ENCODE data around the gene TMEM184C. TPM values are rescaled to one million over a fixed set of nuclear protein-coding genes. Genes with fewer than 3 reads are reported as not detected.

TMEM184C gene
- 10 to 100 TPM; 22.2 to 33.2 (median 24.4) TPM for total RNA-seq

DNA sequence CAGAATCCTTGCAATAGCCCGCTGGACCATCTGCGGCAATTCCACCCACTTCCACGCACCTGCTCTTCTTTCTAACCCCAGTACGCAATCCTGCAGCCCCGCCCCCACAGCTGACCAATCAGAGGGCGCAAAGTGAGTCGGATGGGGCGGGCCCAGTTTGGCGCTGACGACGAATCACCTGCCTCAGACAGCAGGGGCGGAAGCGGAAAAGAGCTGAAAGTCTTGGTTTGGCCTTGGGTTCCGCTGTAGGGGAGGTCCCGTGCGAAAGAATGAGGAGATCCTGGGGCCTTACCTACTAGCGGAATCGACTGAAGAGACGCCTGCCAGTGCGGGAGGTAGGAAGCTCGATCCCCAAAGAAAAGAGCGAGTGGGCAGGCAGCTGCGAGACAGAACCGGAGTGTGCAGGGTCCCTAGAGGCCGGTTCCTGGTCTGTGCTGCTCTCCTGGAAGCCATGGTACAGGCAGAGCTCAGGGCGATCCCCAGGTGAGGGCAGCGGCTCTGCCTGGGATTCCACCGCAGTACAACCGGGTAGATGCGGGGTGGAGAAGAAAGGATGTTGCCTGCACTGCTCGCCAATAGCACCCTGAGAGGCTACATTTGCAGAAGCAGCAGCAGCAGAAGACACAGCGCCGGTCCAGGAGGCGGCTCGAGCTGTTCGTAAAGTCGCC is at the start of gene TMEM184C:
TSS of gene TMEM184C (plus strand) at position 225 of the 668 bp plus-strand sequence. CDS start 560 bp downstream, outside the sequence.
- Histone ChIP-seq H3K4me3 (peak within 1 kb of the TSS; percentile 54 to 81 (median 70)), H3K4me1 (peaks cover 0 to 53% (median 13%) of the 10 kb centered on the region in 4 donors), H3K9me3 (no peaks in the 10 kb centered on the region), H3K27me3 (no peaks in the 10 kb centered on the region), H3K36me3 (peaks cover 0 to 7% (median 0%) of the 10 kb centered on the region in 3 donors), H3K27ac (peak within 1 kb of the TSS; percentile 69 to 90 (median 80))
- DNase-seq (ENCODE audit: low spot score in 2 of 2), result peak; percentile 100
- 0 to 1% methylated on average over 29 to 37 of the region's 37 CpGs for WGBS, 2 donors
- TF ChIP-seq, protein P1, sequence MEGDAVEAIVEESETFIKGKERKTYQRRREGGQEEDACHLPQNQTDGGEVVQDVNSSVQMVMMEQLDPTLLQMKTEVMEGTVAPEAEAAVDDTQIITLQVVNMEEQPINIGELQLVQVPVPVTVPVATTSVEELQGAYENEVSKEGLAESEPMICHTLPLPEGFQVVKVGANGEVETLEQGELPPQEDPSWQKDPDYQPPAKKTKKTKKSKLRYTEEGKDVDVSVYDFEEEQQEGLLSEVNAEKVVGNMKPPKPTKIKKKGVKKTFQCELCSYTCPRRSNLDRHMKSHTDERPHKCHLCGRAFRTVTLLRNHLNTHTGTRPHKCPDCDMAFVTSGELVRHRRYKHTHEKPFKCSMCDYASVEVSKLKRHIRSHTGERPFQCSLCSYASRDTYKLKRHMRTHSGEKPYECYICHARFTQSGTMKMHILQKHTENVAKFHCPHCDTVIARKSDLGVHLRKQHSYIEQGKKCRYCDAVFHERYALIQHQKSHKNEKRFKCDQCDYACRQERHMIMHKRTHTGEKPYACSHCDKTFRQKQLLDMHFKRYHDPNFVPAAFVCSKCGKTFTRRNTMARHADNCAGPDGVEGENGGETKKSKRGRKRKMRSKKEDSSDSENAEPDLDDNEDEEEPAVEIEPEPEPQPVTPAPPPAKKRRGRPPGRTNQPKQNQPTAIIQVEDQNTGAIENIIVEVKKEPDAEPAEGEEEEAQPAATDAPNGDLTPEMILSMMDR (IDR thresholded peaks at IDR 0.05), result peak in 2 of 5 experiments; percentile 42 to 51
- TF ChIP-seq EP300 (IDR thresholded peaks at IDR 0.05), result peak; percentile 88 to 93
- peak; percentile 48 to 77 for TF ChIP-seq POLR2A (IDR thresholded peaks at IDR 0.05)

DNA sequence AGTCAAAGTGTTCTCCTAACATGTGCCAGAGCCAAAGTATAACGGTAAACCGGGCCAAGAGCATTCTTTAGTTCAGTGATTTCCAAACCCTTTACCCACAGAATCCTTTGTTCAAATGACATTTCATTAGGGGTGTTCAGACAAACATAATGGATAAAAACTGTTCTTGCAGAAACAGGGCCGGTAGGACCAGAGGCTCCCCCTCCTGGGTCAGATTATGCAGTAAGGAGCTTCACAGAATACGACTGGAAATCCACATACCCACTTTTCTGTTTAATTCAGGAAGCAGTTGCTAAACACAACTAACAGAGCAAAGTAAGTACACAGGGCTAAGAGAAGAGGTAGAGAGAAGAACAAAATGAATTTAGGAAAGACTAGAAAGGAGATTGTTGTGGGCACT is 46.6 kb upstream of the TMEM184C start:
- H3K27me3 ChIP-seq, result no peaks in the 10 kb centered on the region
- H3K27ac ChIP-seq, result no peak overlapping the region
- no peaks in the 10 kb centered on the region for H3K36me3 ChIP-seq
- WGBS, 2 donors, result 20 to 27% methylated on average over 4 of the region's 4 CpGs
- H3K9me3 ChIP-seq, result peaks cover 0 to 6% (median 0%) of the 10 kb centered on the region in 4 donors
- TF ChIP-seq EP300 (IDR thresholded peaks at IDR 0.05), result no peak
- no peak for TF ChIP-seq POLR2A (IDR thresholded peaks at IDR 0.05)
- TF ChIP-seq, protein P1 (IDR thresholded peaks at IDR 0.05), result no peak
- H3K4me1 ChIP-seq, result peaks cover 0 to 6% (median 0%) of the 10 kb centered on the region in 4 donors
- no peak overlapping the region for H3K4me3 ChIP-seq
- DNase-seq (ENCODE audit: low spot score in 2 of 2), result no peak

DNA sequence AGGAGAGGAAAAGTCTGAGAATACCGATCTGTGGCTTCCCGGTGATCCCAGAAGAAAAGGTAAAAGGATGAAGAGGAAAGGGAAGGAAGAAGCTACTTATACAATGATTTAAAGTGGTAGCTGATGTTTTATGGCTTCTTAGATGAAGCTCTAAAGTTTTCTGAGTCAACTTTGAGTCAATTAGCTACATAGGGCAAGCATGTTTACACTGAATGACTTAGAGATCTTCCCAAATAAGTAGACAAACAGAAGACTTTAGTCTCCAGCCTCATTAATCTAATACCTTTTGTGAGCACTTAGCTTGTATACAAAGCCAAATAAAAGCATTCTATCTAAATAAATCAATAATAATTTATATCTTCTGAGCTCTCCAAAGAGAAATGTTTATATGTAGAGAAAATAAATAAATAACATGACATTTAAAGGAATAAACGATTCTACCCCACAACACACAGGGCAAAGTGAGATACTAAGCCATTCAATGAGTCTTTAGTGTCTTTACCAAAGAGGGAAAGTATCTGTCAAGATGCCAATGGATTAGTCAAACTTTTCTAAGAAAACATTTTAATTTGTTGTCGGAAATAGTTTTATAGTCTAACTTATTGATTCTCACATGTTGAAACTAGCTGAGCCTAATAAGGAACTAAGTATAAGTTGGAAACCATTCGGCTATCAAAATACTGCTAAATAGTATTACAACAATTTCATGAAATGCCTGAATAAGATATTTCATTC is 46.0 kb upstream of the TMEM184C start:
- H3K9me3 ChIP-seq, result peaks cover 0 to 6% (median 0%) of the 10 kb centered on the region in 4 donors
- TF ChIP-seq POLR2A (IDR thresholded peaks at IDR 0.05) (no peak), EP300 (IDR thresholded peaks at IDR 0.05) (no peak)
- TF ChIP-seq, protein P1 (IDR thresholded peaks at IDR 0.05), result no peak
- 63 to 65% methylated on average over 5 of the region's 5 CpGs for WGBS, 2 donors

DNA sequence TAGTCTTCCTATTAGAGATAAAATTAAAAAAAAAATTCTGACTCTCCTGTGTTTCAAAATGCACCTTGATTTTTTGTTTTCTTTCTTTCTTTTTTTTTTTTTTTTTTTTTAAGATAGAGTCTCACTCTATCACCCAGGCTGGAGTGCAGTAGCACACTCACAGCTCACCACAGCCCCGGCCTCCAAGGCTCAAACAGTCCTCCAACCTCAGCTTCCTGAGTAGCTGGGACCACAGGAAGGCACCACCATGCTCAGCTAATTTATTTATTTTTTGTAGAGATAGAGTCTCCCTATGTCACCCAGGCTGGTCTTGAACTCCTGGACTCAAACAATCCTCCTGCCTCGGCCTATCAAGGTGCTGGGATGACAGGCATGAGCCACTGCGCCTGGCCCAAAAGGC is 41.1 kb upstream of the TMEM184C start:
- Histone ChIP-seq H3K4me3 (no peak overlapping the region), H3K27ac (no peak overlapping the region), H3K4me1 (no peaks in the 10 kb centered on the region), H3K9me3 (no peaks in the 10 kb centered on the region), H3K36me3 (no peaks in the 10 kb centered on the region), H3K27me3 (no peaks in the 10 kb centered on the region)
- DNase-seq (ENCODE audit: low spot score in 2 of 2), result no peak
- TF ChIP-seq EP300 (IDR thresholded peaks at IDR 0.05), result no peak
- no peak for TF ChIP-seq POLR2A (IDR thresholded peaks at IDR 0.05)
- TF ChIP-seq, protein P1 (IDR thresholded peaks at IDR 0.05), result no peak
- WGBS, 2 donors, result 95 to 97% methylated on average over 3 of the region's 3 CpGs

More for the DNA sequence above, 46.0 kb upstream of the TMEM184C start:
- H3K27ac ChIP-seq, result no peak overlapping the region
- H3K4me1 ChIP-seq, result peaks cover 0 to 6% (median 0%) of the 10 kb centered on the region in 4 donors
- no peaks in the 10 kb centered on the region for H3K36me3 ChIP-seq
- H3K4me3 ChIP-seq, result no peak overlapping the region
- H3K27me3 ChIP-seq, result no peaks in the 10 kb centered on the region
- DNase-seq (ENCODE audit: low spot score in 2 of 2), result no peak

DNA sequence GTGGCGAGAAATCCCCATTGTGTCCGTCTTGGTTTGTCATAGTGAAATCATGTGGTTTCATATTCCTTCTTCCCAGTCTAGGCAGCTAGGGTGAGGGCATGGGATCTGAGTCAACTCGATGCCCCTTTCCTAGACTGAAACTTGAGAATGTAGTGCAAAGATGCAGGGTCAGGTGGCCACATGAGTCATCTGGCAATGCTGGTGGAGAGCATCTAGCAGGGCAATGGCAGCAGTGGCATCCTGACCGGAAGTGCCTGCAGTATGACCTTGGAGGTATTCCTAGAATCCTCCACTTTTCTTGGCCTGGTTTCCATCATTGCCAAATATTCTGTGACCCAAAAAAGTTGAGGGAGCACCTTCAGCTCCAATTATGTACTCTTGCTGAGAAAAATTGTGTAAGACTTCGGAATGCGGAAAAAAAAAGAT is 39.1 kb upstream of the TMEM184C start:
- Histone ChIP-seq H3K4me3 (no peak overlapping the region), H3K27me3 (no peaks in the 10 kb centered on the region), H3K36me3 (no peaks in the 10 kb centered on the region), H3K27ac (no peak overlapping the region), H3K4me1 (no peaks in the 10 kb centered on the region), H3K9me3 (no peaks in the 10 kb centered on the region)
- WGBS, 2 donors, result 76 to 84% methylated on average over 6 of the region's 6 CpGs
- no peak for DNase-seq (ENCODE audit: low spot score in 2 of 2)
- TF ChIP-seq EP300 (IDR thresholded peaks at IDR 0.05) (peak in 1 of 2 donors; percentile 22), POLR2A (IDR thresholded peaks at IDR 0.05) (no peak)
- TF ChIP-seq, protein P1 (IDR thresholded peaks at IDR 0.05), result no peak
